ENCODE data around the gene CCL2.

Gene CCL2

DNA sequence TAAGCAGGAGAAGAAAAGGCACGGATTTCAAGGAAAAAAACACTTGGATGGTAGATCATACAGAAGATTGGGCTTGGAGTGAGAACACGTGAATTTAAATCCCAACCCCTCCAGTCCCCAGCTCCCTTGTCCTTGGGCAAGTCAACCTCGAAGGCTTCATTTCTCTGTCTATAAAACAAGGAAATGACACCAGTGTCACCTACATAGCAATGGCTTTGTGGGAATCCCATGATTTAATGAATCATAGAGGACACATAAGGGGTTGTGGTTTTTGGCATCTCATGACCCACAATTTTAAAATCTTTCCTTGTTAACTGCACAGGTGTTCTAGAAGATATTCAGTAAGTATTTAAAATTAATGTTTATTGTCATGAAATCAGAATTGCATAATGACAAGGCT, 8.2 kb upstream of the CCL2 start:
- no peak for DNase-seq (ENCODE audit: low spot score)
- no peak overlapping the region for H3K27ac Mint-ChIP-seq
- no peaks in the 10 kb centered on the region for H3K9me3 Mint-ChIP-seq
- H3K27me3 Mint-ChIP-seq (ENCODE audit: low read depth), result peaks cover 2% of the 10 kb centered on the region
- H3K4me1 Mint-ChIP-seq (ENCODE audit: low read depth), result no peaks in the 10 kb centered on the region
- H3K4me3 Mint-ChIP-seq, result no peak overlapping the region
- no peaks in the 10 kb centered on the region for H3K36me3 Mint-ChIP-seq (ENCODE audit: low read depth)

DNA sequence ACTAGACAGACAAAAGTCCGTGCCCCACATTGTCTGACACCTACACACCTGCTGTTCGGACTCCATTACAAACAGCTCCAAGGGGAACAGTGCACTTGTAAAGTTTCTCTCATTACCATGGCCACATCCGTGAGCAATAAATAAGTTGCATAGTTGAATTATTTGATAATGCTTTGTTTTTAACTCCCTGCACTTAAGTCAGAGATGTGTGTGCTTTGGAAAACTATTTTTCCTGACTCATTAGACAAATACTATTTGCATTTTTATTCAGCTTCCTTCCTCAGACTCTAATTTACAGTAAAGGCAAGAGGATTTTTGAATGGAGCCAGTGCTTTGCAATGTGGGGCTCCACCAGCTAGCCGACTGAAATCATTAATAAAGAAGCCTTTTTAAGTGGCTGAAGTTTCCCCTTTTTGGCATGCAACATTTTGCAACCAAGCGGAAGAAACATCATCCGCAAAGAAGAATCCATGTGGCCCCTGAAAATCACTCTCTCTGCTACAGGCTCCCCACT, 6.5 kb upstream of the CCL2 start:
- DNase-seq (ENCODE audit: low spot score), result no peak

DNA sequence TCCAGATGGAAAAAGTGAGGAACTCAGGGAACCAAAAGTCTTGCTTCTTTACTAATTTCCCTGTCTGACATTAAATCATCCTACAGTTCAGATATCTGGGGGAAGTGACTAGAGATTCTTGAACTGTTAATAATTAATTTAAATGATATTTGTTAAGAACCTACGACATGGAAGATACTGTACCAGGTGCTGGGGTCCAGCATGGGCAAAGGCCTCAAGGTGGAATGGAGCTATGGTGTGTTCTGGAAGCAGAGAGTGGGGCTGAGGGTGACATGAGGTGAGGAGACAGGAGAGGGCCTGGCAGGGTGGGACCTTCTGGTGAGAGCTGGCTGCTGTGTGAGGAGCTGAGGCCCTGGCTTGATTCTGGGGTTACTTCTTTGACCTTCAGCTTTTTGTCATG, 6.0 kb upstream of the CCL2 start:
- H3K27me3 Mint-ChIP-seq (ENCODE audit: low read depth), result peaks cover 13% of the 10 kb centered on the region
- no peak overlapping the region for H3K27ac Mint-ChIP-seq
- H3K4me1 Mint-ChIP-seq (ENCODE audit: low read depth), result no peaks in the 10 kb centered on the region
- DNase-seq (ENCODE audit: low spot score), result no peak
- H3K36me3 Mint-ChIP-seq (ENCODE audit: low read depth), result no peaks in the 10 kb centered on the region
- H3K4me3 Mint-ChIP-seq, result no peak overlapping the region
- no peaks in the 10 kb centered on the region for H3K9me3 Mint-ChIP-seq

More for the DNA sequence above, 6.5 kb upstream of the CCL2 start:
- Mint-ChIP-seq H3K4me1 (ENCODE audit: low read depth) (no peaks in the 10 kb centered on the region), H3K9me3 (no peaks in the 10 kb centered on the region), H3K4me3 (no peak overlapping the region), H3K27ac (no peak overlapping the region), H3K36me3 (ENCODE audit: low read depth) (no peaks in the 10 kb centered on the region), H3K27me3 (ENCODE audit: low read depth) (peaks cover 8% of the 10 kb centered on the region)

DNA sequence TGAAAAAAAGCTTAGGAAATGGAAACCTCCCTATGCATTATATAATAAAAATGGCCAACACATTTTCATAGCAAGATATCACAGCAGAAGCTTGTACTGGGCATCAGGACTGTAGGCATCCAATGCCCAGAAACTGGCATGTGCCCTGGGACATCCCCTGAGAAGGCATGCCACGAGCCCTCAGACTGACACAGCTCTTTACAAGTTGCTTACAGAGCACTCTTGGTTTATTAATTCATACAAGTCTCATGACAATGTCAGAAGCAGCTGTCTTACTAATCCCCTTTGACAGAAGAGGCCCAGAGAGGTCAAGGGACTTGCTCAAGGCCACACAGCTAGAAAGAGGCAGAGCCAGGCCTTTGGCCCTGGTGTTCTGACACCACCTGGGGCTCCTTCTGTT, 5.6 kb upstream of the CCL2 start:
- Mint-ChIP-seq H3K36me3 (ENCODE audit: low read depth) (no peaks in the 10 kb centered on the region), H3K9me3 (no peaks in the 10 kb centered on the region), H3K27me3 (ENCODE audit: low read depth) (peaks cover 14% of the 10 kb centered on the region), H3K27ac (no peak overlapping the region), H3K4me1 (ENCODE audit: low read depth) (no peaks in the 10 kb centered on the region), H3K4me3 (no peak overlapping the region)
- DNase-seq (ENCODE audit: low spot score), result no peak

DNA sequence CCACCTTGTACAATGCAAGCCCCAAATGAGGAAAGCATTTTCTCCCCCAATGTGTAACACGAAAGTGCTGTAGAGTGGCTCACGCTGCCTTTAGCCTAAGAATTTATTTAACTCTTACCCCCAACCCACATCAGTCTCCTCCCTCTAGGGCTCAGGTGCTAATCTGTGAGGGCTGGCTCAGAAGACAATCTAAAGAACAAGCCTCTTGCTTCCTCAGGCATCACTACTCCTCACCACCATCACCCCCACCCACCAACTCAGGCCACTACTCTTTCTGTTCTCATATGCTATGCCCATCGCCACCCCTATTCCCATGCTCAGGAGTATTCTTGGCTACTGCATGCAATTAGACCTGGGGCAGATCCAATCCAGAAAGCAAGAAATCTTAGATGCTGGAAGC, 3.9 kb upstream of the CCL2 start:
- DNase-seq (ENCODE audit: low spot score), result no peak
- H3K4me1 Mint-ChIP-seq (ENCODE audit: low read depth), result no peaks in the 10 kb centered on the region
- no peaks in the 10 kb centered on the region for H3K9me3 Mint-ChIP-seq
- peaks cover 29% of the 10 kb centered on the region for H3K27me3 Mint-ChIP-seq (ENCODE audit: low read depth)
- H3K4me3 Mint-ChIP-seq, result no peak overlapping the region
- no peaks in the 10 kb centered on the region for H3K36me3 Mint-ChIP-seq (ENCODE audit: low read depth)
- no peak overlapping the region for H3K27ac Mint-ChIP-seq

DNA sequence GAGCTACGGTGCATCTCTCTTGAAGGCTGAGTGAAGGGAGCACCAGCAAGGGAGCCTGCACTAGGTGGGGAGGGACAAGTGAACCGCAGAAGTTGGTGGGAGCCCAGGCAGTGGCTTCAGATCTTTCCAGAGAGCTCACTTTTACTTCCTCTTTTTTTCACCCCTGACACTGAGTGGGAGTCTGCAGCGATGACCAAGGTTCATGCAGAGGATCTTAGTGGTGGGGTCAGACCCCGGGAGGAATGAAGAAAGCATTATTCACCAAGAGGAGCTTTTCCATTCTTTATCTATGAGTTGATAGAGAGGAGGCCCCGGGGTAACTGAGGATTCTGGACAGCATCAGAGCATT, 3.0 kb upstream of the CCL2 start:
- no peak for DNase-seq (ENCODE audit: low spot score)
- Mint-ChIP-seq H3K9me3 (no peaks in the 10 kb centered on the region), H3K4me3 (no peak overlapping the region), H3K36me3 (ENCODE audit: low read depth) (no peaks in the 10 kb centered on the region), H3K27ac (no peak overlapping the region), H3K27me3 (ENCODE audit: low read depth) (peaks cover 35% of the 10 kb centered on the region), H3K4me1 (ENCODE audit: low read depth) (no peaks in the 10 kb centered on the region)

DNA sequence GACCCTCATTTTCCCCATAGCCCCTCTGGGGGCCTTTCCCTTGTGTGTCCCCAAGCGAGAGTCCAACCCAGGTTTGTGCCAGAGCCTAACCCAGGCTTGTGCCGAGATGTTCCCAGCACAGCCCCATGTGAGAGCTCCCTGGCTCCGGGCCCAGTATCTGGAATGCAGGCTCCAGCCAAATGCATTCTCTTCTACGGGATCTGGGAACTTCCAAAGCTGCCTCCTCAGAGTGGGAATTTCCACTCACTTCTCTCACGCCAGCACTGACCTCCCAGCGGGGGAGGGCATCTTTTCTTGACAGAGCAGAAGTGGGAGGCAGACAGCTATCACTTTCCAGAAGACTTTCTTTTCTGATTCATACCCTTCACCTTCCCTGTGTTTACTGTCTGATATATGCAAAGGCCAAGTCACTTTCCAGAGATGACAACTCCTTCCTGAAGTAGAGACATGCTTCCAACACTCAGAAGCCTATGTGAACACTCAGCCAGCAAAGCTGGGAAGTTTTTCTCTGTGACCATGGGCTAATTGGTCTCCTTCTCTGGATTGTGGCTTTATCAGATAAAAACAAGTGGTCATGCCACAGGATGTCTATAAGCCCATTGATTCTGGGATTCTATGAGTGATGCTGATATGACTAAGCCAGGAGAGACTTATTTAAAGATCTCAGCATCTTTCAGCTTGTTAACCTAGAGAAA, 2.5 kb upstream of the CCL2 start:
- no peaks in the 10 kb centered on the region for H3K9me3 Mint-ChIP-seq
- H3K27me3 Mint-ChIP-seq (ENCODE audit: low read depth), result peaks cover 37% of the 10 kb centered on the region
- H3K4me3 Mint-ChIP-seq, result no peak overlapping the region
- no peaks in the 10 kb centered on the region for H3K36me3 Mint-ChIP-seq (ENCODE audit: low read depth)
- DNase-seq (ENCODE audit: low spot score), result no peak
- H3K27ac Mint-ChIP-seq, result no peak overlapping the region
- H3K4me1 Mint-ChIP-seq (ENCODE audit: low read depth), result no peaks in the 10 kb centered on the region

DNA sequence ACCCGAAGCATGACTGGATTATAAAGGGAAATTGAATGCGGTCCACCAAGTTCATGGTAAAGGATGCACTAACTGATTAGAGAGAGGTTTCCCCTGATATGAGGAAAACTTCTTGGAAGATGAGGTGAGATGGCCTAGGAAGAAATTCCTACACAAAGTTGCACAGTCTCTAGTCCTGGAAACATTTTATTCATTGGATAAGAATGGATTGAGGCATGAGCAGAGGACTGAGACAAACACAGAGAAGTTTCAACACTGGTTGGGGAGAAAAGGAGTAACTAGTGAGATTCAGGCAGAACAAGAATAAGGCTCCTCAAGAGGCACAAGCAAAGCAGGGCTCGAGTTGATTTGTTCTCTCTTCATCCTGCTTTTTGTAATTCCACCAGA, 2.0 kb upstream of the CCL2 start:
- no peaks in the 10 kb centered on the region for H3K4me1 Mint-ChIP-seq (ENCODE audit: low read depth)
- H3K27ac Mint-ChIP-seq, result no peak overlapping the region
- DNase-seq (ENCODE audit: low spot score), result no peak
- no peaks in the 10 kb centered on the region for H3K36me3 Mint-ChIP-seq (ENCODE audit: low read depth)
- H3K4me3 Mint-ChIP-seq, result no peak overlapping the region
- H3K9me3 Mint-ChIP-seq, result no peaks in the 10 kb centered on the region
- H3K27me3 Mint-ChIP-seq (ENCODE audit: low read depth), result peaks cover 37% of the 10 kb centered on the region

DNA sequence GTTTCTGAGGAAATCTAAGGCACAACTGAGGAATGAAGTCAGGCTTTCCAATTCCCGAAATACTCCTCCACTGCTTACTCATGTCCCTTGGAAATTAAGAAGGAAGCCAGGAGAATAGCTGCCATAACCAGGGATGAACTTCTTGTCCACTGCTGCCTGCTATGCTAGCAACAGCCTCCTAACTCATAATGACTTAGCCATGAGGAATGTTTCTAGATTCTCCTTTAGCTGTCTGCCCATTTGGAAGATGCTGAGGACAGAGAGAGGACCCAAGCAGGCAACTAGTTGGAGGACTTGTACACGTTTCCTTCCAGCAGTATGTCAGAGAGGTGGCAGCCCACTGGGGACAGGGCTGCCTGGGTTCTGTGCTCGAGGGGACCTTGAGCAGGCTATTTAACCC, 939 bp upstream of the CCL2 start:
- H3K9me3 Mint-ChIP-seq, result no peaks in the 10 kb centered on the region
- H3K27me3 Mint-ChIP-seq (ENCODE audit: low read depth), result peaks cover 36% of the 10 kb centered on the region
- no peak overlapping the region for H3K4me3 Mint-ChIP-seq
- no peaks in the 10 kb centered on the region for H3K36me3 Mint-ChIP-seq (ENCODE audit: low read depth)
- no peak for DNase-seq (ENCODE audit: low spot score)
- H3K27ac Mint-ChIP-seq, result no peak overlapping the region
- H3K4me1 Mint-ChIP-seq (ENCODE audit: low read depth), result no peaks in the 10 kb centered on the region

DNA sequence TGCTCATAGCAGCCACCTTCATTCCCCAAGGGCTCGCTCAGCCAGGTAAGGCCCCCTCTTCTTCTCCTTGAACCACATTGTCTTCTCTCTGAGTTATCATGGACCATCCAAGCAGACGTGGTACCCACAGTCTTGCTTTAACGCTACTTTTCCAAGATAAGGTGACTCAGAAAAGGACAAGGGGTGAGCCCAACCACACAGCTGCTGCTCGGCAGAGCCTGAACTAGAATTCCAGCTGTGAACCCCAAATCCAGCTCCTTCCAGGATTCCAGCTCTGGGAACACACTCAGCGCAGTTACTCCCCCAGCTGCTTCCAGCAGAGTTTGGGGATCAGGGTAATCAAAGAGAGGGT, 272 bp downstream of the CCL2 start:
- Mint-ChIP-seq H3K27me3 (ENCODE audit: low read depth) (peaks cover 36% of the 10 kb centered on the region), H3K27ac (no peak overlapping the region), H3K36me3 (ENCODE audit: low read depth) (no peaks in the 10 kb centered on the region), H3K4me1 (ENCODE audit: low read depth) (peaks cover 2% of the 10 kb centered on the region), H3K4me3 (no peak overlapping the region), H3K9me3 (no peaks in the 10 kb centered on the region)
- no peak for DNase-seq (ENCODE audit: low spot score)

DNA sequence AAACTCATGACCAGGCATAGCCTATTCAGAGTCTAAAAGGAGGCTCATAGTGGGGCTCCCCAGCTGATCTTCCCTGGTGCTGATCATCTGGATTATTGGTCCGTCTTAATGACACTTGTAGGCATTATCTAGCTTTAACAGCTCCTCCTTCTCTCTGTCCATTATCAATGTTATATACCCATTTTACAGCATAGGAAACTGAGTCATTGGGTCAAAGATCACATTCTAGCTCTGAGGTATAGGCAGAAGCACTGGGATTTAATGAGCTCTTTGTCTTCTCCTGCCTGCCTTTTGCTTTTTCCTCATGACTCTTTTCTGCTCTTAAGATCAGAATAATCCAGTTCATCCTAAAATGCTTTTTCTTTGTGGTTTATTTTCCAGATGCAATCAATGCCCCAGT, 756 bp downstream of the CCL2 start:
- Mint-ChIP-seq H3K4me3 (no peak overlapping the region), H3K36me3 (ENCODE audit: low read depth) (no peaks in the 10 kb centered on the region), H3K27ac (no peak overlapping the region), H3K4me1 (ENCODE audit: low read depth) (peaks cover 2% of the 10 kb centered on the region), H3K9me3 (no peaks in the 10 kb centered on the region), H3K27me3 (ENCODE audit: low read depth) (peaks cover 36% of the 10 kb centered on the region)
- DNase-seq (ENCODE audit: low spot score), result no peak

DNA sequence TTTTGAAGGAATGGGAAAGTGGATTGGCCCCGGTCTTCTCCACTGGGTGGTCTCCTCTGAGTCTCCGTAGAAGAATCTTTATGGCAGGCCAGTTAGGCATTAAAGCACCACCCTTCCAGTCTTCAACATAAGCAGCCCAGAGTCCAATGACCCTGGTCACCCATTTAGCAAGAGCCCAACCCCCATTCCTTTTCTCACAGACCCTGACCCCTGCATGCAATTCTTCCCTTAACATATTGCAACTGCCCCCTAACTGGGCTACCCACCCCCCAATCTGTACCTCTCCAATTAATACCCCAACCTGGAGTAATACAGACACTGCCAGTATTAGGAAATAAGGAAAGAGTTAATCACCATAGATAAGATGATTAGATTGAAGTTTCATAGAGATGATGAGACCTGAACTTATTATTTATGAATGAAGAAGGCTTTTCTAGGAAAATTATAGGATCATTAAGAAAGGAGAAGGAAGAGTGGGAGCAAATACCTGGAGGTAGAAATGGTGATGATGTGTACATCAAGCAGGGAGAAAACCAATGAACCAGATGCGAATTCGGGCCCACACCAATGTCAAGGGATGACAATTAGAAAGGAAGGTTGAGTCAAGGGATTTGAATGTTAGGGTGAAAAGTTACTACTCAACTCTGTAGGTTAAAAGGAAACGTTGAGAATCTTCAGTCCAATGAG, 2.4 kb downstream of the CCL2 start:
- peaks cover 2% of the 10 kb centered on the region for H3K4me1 Mint-ChIP-seq (ENCODE audit: low read depth)
- H3K27ac Mint-ChIP-seq, result no peak overlapping the region
- no peaks in the 10 kb centered on the region for H3K9me3 Mint-ChIP-seq
- no peak overlapping the region for H3K4me3 Mint-ChIP-seq
- H3K36me3 Mint-ChIP-seq (ENCODE audit: low read depth), result no peaks in the 10 kb centered on the region
- H3K27me3 Mint-ChIP-seq (ENCODE audit: low read depth), result peaks cover 36% of the 10 kb centered on the region
- DNase-seq (ENCODE audit: low spot score), result no peak

DNA sequence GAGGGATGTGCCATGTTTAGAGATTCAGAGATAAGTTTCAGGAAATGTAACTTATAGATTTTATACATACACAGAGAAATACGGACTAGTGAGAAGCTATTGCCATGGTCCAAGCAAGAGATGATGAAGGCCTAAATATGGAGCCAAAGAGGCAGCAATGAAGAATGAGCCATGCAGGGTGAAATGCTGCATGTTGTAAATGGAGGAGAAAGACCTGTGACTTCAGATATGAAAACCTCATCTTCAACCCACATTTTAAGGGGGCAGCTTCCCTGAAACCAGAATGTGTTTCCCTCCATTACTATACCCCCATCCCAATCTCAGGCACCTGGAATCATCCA, 2.9 kb downstream of the CCL2 start:
- peaks cover 2% of the 10 kb centered on the region for H3K4me1 Mint-ChIP-seq (ENCODE audit: low read depth)
- H3K36me3 Mint-ChIP-seq (ENCODE audit: low read depth), result no peaks in the 10 kb centered on the region
- H3K27me3 Mint-ChIP-seq (ENCODE audit: low read depth), result peaks cover 32% of the 10 kb centered on the region
- H3K4me3 Mint-ChIP-seq, result no peak overlapping the region
- no peak overlapping the region for H3K27ac Mint-ChIP-seq
- DNase-seq (ENCODE audit: low spot score), result no peak
- no peaks in the 10 kb centered on the region for H3K9me3 Mint-ChIP-seq

DNA sequence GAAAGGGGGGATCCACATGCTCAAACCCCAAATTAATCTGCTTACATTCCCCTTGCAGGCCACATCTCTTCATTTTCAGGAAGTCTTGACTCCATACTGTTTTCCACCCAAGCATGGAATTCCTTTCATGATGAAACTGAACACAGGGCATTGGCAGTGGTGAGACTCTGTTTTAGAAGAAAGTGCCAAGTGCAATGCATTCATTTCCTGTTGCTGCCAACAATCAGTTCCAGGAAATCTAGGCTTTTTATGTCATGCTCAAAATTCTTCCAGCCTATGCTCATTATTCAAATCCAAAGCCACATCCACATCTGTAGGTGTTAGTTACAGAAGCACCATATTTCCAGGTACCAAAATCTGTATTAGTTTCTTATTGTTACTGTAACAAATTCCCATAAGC, 4.1 kb downstream of the CCL2 start:
- H3K9me3 Mint-ChIP-seq, result no peaks in the 10 kb centered on the region
- DNase-seq (ENCODE audit: low spot score), result no peak
- H3K27me3 Mint-ChIP-seq (ENCODE audit: low read depth), result peaks cover 24% of the 10 kb centered on the region
- no peak overlapping the region for H3K27ac Mint-ChIP-seq
- H3K4me1 Mint-ChIP-seq (ENCODE audit: low read depth), result peaks cover 2% of the 10 kb centered on the region
- H3K36me3 Mint-ChIP-seq (ENCODE audit: low read depth), result no peaks in the 10 kb centered on the region
- H3K4me3 Mint-ChIP-seq, result no peak overlapping the region

DNA sequence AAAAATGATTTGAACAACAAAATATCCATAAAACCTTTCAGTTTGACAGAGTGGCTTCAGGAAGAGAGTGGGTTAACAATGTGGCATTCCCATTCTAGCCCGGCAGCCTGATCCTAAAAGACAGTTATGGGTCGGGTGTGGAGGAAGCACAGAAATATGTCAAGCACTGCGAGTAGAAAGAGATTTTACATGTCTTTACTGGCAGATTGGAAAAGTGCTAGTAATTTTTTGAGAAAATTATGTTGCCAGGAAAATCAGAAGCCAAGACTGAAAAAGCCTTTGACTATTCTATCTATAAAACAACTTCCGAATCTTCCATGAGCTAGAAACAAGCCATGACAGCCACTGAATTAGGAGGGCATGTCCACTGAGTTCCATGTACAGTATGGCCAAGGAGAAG, 5.8 kb downstream of the CCL2 start:
- Mint-ChIP-seq H3K27ac (no peak overlapping the region), H3K36me3 (ENCODE audit: low read depth) (no peaks in the 10 kb centered on the region), H3K4me1 (ENCODE audit: low read depth) (peaks cover 2% of the 10 kb centered on the region), H3K27me3 (ENCODE audit: low read depth) (peaks cover 25% of the 10 kb centered on the region), H3K4me3 (no peak overlapping the region), H3K9me3 (no peaks in the 10 kb centered on the region)
- no peak for DNase-seq (ENCODE audit: low spot score)

Data from T-helper 2 cell treated with Interferon-gamma antibody and Interleukin-4, amounts not matched to agents 5 μg/mL and 100 μg/mL, for 36 hours (primary cell).